ENCODE data around the gene GAGE10. TPM values are rescaled to one million over a fixed set of nuclear protein-coding genes. Genes with fewer than 3 reads are reported as not detected.
"Not testable (repeated sequence)": the region's sequence is repeated elsewhere in the genome, so short reads cannot be mapped to it uniquely, and the experiment has no call there.

Gene GAGE10
- total and polyA plus RNA-seq, 2 donors (not counting 1 experiment from before 2014, with no cell fraction given): not detected

DNA sequence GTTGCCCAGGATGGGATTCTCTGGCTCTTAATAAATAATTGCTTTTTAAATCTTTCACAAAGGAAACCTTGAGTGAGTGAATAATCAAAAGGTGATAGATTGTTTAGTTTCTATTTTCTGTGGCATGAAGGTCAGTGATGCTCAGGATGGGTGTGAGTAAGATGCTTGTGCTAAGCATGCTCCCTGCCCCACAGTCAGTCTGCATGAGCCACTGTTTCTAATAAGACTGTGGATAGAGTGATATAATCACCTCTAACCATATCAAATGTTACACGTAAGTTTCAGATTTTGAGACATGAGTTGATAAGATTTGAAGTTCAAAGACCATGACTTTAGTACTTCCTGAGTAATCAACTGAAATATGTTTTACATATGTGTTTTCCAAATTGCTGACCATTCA is 2.7 kb upstream of the GAGE10 start:
- CTCF ChIA-PET: interaction anchor here (0.7 kb wide), 1 partner anchor 9 kb away, joined by 3 read pairs; no protein-coding TSS in a partner anchor
- POLR2A ChIA-PET: no interaction called here
- Histone ChIP-seq H3K36me3 (replicated peaks in 1 of 2; ENCODE audit: control extremely low read depth in 1 of 2, control insufficient read depth in 1 of 2, extremely low read depth in 1 of 2, insufficient read depth in 2 of 2, low read length in 1 of 2) (no peaks in the 10 kb centered on the region), H3K4me1 (ENCODE audit: control insufficient read depth in 2 of 2, insufficient read depth in 2 of 2, low read length in 2 of 2) (no peaks in the 10 kb centered on the region), H3K9ac (ENCODE audit: low read length) (no peak overlapping the region), H3K79me2 (ENCODE audit: control insufficient read depth, insufficient read depth, low read length) (no peaks in the 10 kb centered on the region), H3K27me3 (replicated peaks in 1 of 4; ENCODE audit: control extremely low read depth in 1 of 4, control insufficient read depth in 3 of 4, insufficient read depth in 4 of 4, low read length in 3 of 4) (no peaks in the 10 kb centered on the region), H3K4me3 (ENCODE audit: control extremely low read depth in 1 of 5, extremely low read depth in 1 of 5, insufficient read depth in 1 of 5, low read depth in 2 of 5, low read length in 4 of 5) (no peak overlapping the region), H4K20me1 (ENCODE audit: control insufficient read depth, insufficient read depth, low read length, poor library complexity, severe bottlenecking) (no peaks in the 10 kb centered on the region), H3K4me2 (replicated peaks; ENCODE audit: low read depth, low read length, poor library complexity, severe bottlenecking) (no peak overlapping the region), H3K9me3 (ENCODE audit: control extremely low read depth in 1 of 3, control insufficient read depth in 2 of 3, insufficient read depth in 1 of 3, low read length in 2 of 3) (no peaks in the 10 kb centered on the region), H3K27ac (ENCODE audit: low read length in 2 of 2) (no peak overlapping the region), H2AFZ (ENCODE audit: insufficient read depth, low read depth, low read length, poor library complexity, severe bottlenecking) (no peak overlapping the region)
- Mint-ChIP-seq H3K4me3 (no peak overlapping the region), H3K27ac (no peak overlapping the region), H3K9me3 (ENCODE audit: insufficient read depth) (no peaks in the 10 kb centered on the region), H3K4me1 (no peaks in the 10 kb centered on the region), H3K27me3 (peaks cover 3% of the 10 kb centered on the region)
- ATAC-seq (ENCODE audit: low read depth) (no peak), DNase-seq (no peak)
- TF ChIP-seq, protein P1, sequence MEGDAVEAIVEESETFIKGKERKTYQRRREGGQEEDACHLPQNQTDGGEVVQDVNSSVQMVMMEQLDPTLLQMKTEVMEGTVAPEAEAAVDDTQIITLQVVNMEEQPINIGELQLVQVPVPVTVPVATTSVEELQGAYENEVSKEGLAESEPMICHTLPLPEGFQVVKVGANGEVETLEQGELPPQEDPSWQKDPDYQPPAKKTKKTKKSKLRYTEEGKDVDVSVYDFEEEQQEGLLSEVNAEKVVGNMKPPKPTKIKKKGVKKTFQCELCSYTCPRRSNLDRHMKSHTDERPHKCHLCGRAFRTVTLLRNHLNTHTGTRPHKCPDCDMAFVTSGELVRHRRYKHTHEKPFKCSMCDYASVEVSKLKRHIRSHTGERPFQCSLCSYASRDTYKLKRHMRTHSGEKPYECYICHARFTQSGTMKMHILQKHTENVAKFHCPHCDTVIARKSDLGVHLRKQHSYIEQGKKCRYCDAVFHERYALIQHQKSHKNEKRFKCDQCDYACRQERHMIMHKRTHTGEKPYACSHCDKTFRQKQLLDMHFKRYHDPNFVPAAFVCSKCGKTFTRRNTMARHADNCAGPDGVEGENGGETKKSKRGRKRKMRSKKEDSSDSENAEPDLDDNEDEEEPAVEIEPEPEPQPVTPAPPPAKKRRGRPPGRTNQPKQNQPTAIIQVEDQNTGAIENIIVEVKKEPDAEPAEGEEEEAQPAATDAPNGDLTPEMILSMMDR (IDR thresholded peaks at IDR 0.05): no peak
- no peak for TF ChIP-seq EZH2 (IDR thresholded peaks at IDR 0.05; ENCODE audit: borderline replicate concordance, insufficient read depth, low read depth, low read length, poor library complexity, severe bottlenecking)
- intact Hi-C loops (cut with micrococcal nuclease): no loop called here
- WGBS (ENCODE audit: insufficient coverage): no CpG with 5 or more reads among the region's 1 CpG

DNA sequence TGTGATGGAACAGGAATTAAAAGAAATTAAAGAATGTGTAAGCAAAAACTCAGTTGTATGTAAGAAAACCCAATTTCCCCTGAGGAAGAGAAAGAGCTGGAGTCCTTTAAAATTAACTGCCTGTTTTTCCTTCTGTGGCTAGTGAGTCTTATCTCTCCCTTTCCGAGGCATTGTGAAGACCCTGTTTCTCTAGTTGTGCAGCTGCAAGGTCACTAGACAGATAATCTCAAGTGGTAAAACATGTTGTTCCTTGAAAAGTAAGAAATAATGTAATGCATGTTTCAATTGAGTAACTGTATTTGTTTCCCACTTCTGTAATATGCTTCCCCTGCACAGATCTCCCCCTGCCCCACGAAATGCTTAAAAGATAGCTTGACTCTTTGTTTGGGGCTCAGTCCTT is 4.3 kb downstream of the GAGE10 start:
- H3K27me3 ChIP-seq (replicated peaks in 1 of 4; ENCODE audit: control extremely low read depth in 1 of 4, control insufficient read depth in 3 of 4, insufficient read depth in 4 of 4, low read length in 3 of 4); H3K36me3 ChIP-seq (replicated peaks in 1 of 2; ENCODE audit: control extremely low read depth in 1 of 2, control insufficient read depth in 1 of 2, extremely low read depth in 1 of 2, insufficient read depth in 2 of 2, low read length in 1 of 2); H3K27ac Mint-ChIP-seq; POLR2A ChIA-PET; H3K27ac ChIP-seq (ENCODE audit: low read length in 2 of 2); H2AFZ ChIP-seq (ENCODE audit: insufficient read depth, low read depth, low read length, poor library complexity, severe bottlenecking); H3K9me3 Mint-ChIP-seq (ENCODE audit: insufficient read depth); intact Hi-C loops (cut with micrococcal nuclease); H3K9me3 ChIP-seq (ENCODE audit: control extremely low read depth in 1 of 3, control insufficient read depth in 2 of 3, insufficient read depth in 1 of 3, low read length in 2 of 3); H3K79me2 ChIP-seq (ENCODE audit: control insufficient read depth, insufficient read depth, low read length); DNase-seq; CTCF ChIA-PET; ATAC-seq (ENCODE audit: low read depth); H3K27me3 Mint-ChIP-seq; H3K4me3 ChIP-seq (ENCODE audit: control extremely low read depth in 1 of 5, extremely low read depth in 1 of 5, insufficient read depth in 1 of 5, low read depth in 2 of 5, low read length in 4 of 5); H3K4me3 Mint-ChIP-seq; H4K20me1 ChIP-seq (ENCODE audit: control insufficient read depth, insufficient read depth, low read length, poor library complexity, severe bottlenecking); H3K9ac ChIP-seq (ENCODE audit: low read length); H3K4me2 ChIP-seq (replicated peaks; ENCODE audit: low read depth, low read length, poor library complexity, severe bottlenecking): not testable (repeated sequence)
- peaks cover 19% of the 10 kb centered on the region for H3K4me1 Mint-ChIP-seq
- no CpG with 5 or more reads among the region's 2 CpGs for WGBS (ENCODE audit: insufficient coverage)
- peaks cover 11 to 20% of the 10 kb centered on the region in 2 donors for H3K4me1 ChIP-seq (ENCODE audit: control insufficient read depth in 2 of 2, insufficient read depth in 2 of 2, low read length in 2 of 2)

All from B cell (primary cell).